IPS-18a (cell line): ENCODE results near the gene BABAM2.

ENCODE experiments used
- H3K27ac ChIP-seq: one replicate; pipeline ENCODE4 v1.5.1; 2013; ENCODE audit warnings: low read length
- H3K27me3 ChIP-seq: one replicate; pipeline ENCODE4 v1.6.1; 2013; ENCODE audit warnings: mild to moderate bottlenecking, low read length; ENCODE audit not compliant: control insufficient read depth, insufficient read depth
- H3K36me3 ChIP-seq: one replicate; pipeline ENCODE4 v1.6.1; 2013; ENCODE audit warnings: low read depth, low read length; ENCODE audit not compliant: control insufficient read depth
- H3K4me1 ChIP-seq: one replicate; pipeline ENCODE4 v1.6.1; 2013; ENCODE audit warnings: low read depth, low read length; ENCODE audit not compliant: control insufficient read depth
- H3K4me3 ChIP-seq: one replicate; pipeline ENCODE4 v1.5.1; 2013; ENCODE audit warnings: low read length
- H3K9ac ChIP-seq: one replicate; pipeline ENCODE4 v1.6.1; 2013; ENCODE audit warnings: mild to moderate bottlenecking, low read length, moderate library complexity
- H3K9me3 ChIP-seq: one replicate; pipeline ENCODE4 v1.6.1; 2013; ENCODE audit warnings: low read depth, low read length; ENCODE audit not compliant: control insufficient read depth

Gene BABAM2

DNA sequence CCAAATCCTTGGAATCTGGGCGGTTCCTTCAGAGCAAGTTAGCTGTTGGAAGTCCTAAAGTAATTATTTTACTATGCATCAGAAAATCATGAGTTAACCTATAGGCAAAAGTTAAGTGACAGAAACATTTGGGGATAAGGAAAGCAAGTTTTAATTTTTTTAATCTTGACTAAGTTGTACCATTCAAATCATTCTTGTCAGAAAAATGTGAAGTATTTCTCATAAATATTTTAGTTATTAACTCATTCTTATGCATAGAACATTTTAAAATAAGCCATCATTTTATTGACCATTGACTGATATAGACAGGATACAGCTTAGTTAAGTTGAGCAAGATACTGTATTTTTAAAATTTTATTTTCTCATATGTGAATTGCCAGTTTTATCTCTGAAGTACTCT is 403.9 kb downstream of the BABAM2 start:
- peaks cover 15% of the 10 kb centered on the region for H3K4me1 ChIP-seq
- no peaks in the 10 kb centered on the region for H3K27me3 ChIP-seq
- no peak overlapping the region for H3K4me3 ChIP-seq
- H3K36me3 ChIP-seq, result no peaks in the 10 kb centered on the region
- H3K9me3 ChIP-seq, result no peaks in the 10 kb centered on the region
- no peak overlapping the region for H3K9ac ChIP-seq
- H3K27ac ChIP-seq, result no peak overlapping the region

DNA sequence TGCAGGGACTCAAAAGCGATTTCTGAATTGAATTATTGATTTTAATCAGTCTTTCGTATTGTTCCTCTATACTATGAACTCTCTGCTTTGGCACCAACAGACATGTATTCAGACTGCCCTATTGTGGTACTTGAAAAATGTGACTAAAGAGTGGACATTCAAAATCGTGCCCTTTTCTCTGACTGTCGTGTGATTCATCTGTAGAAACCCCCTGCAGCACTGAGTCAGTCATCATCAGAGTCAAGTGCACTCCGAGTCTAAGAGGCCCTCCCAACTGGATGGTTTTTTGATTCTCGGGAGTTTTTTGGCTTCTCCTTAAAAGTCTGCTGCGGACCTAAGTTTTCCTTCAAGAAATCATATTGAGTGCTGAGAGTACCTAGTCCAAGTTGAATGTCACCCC is 405.7 kb downstream of the BABAM2 start:
- Histone ChIP-seq H3K4me3 (no peak overlapping the region), H3K27me3 (no peaks in the 10 kb centered on the region), H3K9ac (no peak overlapping the region), H3K9me3 (no peaks in the 10 kb centered on the region), H3K36me3 (no peaks in the 10 kb centered on the region), H3K4me1 (peaks cover 15% of the 10 kb centered on the region), H3K27ac (no peak overlapping the region)

DNA sequence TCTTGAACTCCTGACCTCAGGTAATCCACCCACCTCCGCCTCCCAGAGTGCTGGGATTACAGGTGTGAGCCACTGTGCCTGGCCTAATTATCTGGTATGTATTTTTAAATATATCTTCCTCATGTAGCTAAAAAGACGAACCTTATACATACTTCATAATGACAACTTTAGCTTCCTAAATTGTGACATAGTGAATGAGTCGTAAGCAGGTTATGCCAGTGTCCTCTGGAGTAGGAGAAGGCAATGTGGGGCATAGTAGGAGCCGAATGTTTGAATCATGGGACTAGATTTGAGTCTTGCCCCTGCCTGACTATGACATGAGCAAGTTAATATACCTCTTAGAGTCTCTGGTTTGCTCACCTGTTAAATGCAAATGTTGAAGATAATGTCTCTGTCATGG is 406.4 kb downstream of the BABAM2 start:
- no peak overlapping the region for H3K27ac ChIP-seq
- no peaks in the 10 kb centered on the region for H3K36me3 ChIP-seq
- peaks cover 15% of the 10 kb centered on the region for H3K4me1 ChIP-seq
- H3K27me3 ChIP-seq, result no peaks in the 10 kb centered on the region
- no peak overlapping the region for H3K4me3 ChIP-seq
- H3K9ac ChIP-seq, result no peak overlapping the region
- H3K9me3 ChIP-seq, result no peaks in the 10 kb centered on the region

DNA sequence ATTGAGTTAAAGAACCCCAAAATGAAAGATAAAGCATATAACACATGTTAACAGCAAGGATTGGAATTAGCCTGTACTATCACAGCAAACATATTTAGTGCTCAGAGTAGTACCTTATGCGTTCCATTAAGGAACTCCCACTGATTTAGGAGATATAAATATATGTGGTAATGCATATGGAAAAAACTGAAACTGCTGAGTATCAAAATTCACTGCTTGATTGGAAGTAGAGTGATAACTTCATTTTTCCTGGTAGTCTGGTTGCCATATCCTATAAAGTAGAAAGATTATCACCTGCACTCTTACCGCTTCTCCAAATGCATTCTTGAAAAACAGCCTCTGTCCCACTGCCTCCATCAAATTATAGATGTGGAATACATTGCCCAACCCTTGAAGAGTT is 407.0 kb downstream of the BABAM2 start:
- no peaks in the 10 kb centered on the region for H3K9me3 ChIP-seq
- no peaks in the 10 kb centered on the region for H3K36me3 ChIP-seq
- H3K27me3 ChIP-seq, result no peaks in the 10 kb centered on the region
- H3K4me3 ChIP-seq, result no peak overlapping the region
- H3K27ac ChIP-seq, result no peak overlapping the region
- H3K4me1 ChIP-seq, result peaks cover 15% of the 10 kb centered on the region
- no peak overlapping the region for H3K9ac ChIP-seq

DNA sequence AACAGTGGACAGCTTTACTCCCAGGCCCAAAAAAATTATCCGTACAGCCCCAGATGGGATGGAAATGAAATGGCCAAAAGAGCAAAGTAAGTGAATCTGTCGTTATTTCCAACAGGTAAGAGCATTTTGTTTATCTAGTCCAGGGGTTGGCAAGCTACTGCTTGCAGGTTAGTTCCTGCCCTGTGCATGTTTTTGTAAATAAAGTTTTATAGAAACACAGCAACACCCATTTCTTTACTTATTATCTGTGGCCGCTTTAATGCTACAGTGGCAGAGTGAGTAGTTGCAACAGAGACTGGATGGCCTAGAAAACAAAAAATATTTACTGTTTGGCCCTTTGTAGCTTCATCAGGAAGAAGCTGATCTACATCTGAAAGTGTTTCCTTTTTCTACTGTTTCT is 407.9 kb downstream of the BABAM2 start:
- H3K27ac ChIP-seq, result no peak overlapping the region

DNA sequence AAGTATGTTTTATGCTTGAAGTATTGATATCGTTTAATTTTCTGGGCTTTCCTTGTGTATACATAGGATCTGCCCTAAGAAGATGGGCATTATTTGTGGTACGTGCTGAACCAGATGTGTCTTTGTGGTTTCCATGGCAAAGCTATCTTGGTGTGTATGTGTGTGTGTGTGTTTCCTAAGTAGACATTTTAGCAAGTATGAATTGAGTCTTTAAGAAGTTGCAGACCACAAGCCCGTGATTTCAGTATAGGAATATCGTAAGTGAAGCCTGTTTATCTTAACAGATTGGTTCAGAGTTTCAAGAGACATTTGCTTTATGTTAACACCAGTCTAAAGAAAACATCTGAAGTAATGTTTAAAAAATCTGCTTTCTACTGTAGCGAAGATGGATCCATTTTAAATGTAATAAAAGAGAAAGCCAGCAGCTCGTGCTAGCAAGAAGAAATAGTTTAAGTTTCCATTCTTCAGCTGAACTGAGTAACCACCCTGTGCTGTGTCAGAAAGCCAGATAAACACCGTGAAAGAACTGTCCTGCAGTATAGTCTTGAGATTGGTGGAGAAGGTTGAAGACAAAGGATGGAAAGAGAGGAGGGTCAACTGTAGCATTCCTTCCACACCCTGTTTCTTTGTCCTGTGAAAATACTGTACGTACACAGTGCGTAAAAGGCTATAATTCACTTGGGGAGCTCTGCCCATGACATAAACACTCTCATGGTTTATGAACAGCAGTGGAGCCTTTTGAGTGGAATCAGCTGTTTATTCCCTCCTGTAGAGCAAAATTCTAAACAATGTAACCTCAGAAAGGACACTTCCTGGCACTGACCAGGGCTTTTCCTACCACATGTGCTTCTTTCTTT is 410.2 kb downstream of the BABAM2 start:
- no peaks in the 10 kb centered on the region for H3K27me3 ChIP-seq
- H3K27ac ChIP-seq, result no peak overlapping the region
- H3K36me3 ChIP-seq, result no peaks in the 10 kb centered on the region
- peaks cover 2% of the 10 kb centered on the region for H3K9me3 ChIP-seq
- no peak overlapping the region for H3K4me3 ChIP-seq
- H3K4me1 ChIP-seq, result peaks cover 15% of the 10 kb centered on the region
- no peak overlapping the region for H3K9ac ChIP-seq

More for the DNA sequence above, 407.9 kb downstream of the BABAM2 start:
- Histone ChIP-seq H3K9ac (no peak overlapping the region), H3K9me3 (no peaks in the 10 kb centered on the region), H3K4me1 (peaks cover 15% of the 10 kb centered on the region), H3K4me3 (no peak overlapping the region), H3K27me3 (no peaks in the 10 kb centered on the region), H3K36me3 (no peaks in the 10 kb centered on the region)

DNA sequence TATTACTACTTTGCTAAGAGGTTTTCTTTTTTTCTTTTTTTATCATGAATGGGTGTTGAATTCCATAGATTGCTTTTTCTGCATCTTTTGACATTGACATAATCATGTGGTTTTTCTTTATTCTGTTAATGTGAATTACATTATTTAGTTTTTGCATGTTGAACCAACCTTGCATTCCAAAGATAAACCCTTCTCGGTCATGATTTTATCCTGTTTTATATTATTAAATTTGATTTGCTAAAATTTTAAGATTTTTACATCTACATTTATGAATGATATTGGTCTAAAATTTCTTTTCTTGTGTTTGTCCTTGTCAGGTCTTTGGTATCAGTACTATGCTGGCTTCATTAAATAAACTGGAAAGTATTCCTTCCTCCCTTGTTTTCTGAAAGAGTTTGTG is 414.7 kb downstream of the BABAM2 start:
- peaks cover 2% of the 10 kb centered on the region for H3K9me3 ChIP-seq
- H3K4me3 ChIP-seq, result no peak overlapping the region
- no peak overlapping the region for H3K9ac ChIP-seq
- no peaks in the 10 kb centered on the region for H3K36me3 ChIP-seq
- no peaks in the 10 kb centered on the region for H3K4me1 ChIP-seq
- no peaks in the 10 kb centered on the region for H3K27me3 ChIP-seq
- H3K27ac ChIP-seq, result no peak overlapping the region

DNA sequence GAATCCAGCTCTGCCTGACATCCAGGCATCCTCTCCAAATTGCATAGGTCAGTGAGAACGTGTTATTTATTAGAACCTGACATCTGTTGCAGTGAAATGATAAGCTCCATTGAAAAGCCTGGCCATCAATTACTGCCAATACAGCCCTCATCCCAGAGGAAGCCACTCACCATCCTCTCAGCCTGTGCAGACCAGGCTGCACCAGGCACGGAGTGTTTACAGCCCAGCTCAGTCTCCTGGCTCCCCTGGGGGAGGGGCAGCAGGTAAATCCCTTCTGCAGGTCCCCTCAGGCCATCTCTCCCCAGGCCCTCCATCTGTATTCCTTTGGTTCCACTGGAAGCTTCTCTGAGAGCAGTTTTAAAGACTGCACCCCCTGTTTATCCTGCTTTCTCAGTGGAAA is 419.6 kb downstream of the BABAM2 start:
- H3K4me1 ChIP-seq, result no peaks in the 10 kb centered on the region
- H3K9me3 ChIP-seq, result no peaks in the 10 kb centered on the region
- no peaks in the 10 kb centered on the region for H3K36me3 ChIP-seq
- H3K4me3 ChIP-seq, result no peak overlapping the region
- H3K9ac ChIP-seq, result no peak overlapping the region
- H3K27me3 ChIP-seq, result no peaks in the 10 kb centered on the region
- no peak overlapping the region for H3K27ac ChIP-seq

DNA sequence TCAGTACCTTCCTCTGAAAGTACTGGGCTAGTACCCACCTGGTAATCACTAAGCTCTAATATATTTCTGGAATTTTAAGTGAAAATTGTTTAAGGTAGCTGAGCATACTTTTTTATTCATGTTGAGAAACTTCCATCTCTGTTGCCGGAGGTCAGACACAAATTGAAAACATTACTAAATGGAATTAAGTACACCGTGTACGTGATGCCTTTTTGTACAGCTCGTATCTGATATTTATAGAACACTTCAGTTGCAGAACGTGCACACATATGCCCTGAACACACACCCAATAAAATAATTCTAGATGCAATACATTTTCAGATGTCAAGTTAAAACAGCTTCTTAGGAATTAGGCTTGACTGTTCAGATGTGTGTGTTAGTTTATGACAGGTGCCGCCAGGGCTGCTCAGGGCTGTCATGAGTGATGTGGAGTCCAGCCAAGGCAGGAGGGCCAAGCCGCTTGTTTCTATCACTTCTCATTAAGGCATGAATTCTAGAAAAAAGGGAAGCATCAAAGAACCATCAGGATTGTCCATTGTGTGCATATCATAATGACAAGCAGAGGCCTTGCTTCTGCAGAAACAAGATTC is 421.2 kb downstream of the BABAM2 start:
- Histone ChIP-seq H3K4me3 (no peak overlapping the region), H3K9me3 (no peaks in the 10 kb centered on the region), H3K36me3 (no peaks in the 10 kb centered on the region), H3K27ac (no peak overlapping the region), H3K9ac (no peak overlapping the region), H3K27me3 (no peaks in the 10 kb centered on the region), H3K4me1 (no peaks in the 10 kb centered on the region)

DNA sequence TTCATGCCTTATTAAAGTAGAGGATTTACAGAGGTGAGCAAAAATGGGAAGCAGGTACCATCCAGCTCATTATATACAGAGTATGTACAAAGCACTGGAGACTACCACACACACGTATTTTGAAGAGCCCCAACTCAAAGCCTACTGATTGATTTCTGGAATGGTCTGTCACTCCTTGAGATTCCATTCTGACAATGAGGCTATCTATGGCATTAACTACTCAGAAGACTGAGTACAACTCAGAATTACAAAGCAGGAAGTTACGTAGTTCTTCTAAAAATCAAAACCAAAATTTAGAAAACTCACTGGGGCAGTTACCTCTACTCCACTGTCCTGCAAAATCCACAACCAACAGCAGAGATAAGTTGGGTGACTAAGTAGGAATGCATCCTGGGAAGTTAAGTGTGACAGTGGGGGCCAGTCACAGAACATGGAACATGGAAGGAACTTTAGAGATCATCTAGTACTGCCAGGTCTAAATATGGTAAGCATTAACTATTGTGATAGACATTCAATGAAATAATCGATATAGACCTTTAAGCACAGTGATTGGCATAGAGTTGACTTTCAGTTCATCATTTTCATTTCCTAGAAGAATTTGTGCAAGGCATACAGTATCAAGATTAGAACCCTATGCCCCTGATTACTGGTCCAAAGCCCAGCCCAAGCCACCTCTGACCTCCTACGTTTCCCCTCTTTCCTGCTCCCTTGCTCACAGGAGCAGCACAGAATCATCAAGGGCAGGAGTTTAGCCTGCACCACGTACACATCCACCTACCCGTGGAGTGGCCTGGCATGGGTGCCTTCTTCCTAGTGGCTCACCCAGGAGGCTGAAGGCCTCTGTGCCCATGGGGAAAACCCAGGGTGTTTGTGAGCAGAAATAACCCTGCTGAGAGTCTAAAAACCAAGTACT is 422.0 kb downstream of the BABAM2 start:
- H3K27me3 ChIP-seq, result no peaks in the 10 kb centered on the region
- no peak overlapping the region for H3K9ac ChIP-seq
- H3K36me3 ChIP-seq, result no peaks in the 10 kb centered on the region
- no peaks in the 10 kb centered on the region for H3K9me3 ChIP-seq
- H3K4me3 ChIP-seq, result no peak overlapping the region
- H3K4me1 ChIP-seq, result no peaks in the 10 kb centered on the region
- no peak overlapping the region for H3K27ac ChIP-seq

DNA sequence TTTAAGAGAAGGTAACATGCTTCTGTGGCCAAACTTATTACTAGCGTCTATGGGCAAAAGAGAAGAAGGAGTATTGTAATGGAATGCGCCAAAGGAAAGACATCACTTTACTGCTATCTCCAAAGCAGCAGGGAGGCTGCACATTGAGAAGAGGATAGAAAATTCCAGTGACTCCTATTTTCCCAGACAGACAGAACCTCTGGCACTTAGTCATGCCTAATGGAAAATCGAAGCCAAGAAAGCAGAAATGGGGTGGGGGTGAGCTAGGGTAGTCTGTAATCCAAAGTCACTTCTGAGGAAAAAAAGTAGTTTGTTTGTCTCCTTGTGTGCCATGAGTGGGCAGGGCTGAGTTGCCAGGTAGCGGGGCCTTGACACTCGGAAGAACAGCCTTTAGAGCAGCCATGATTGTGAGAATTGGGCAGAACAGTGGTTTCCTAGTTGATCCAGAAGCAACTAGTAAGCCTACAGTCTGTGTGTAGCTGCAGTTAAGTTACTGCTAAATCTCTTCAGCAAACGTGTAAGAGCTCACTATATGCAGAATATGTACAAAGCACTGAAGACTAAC is 422.8 kb downstream of the BABAM2 start:
- no peaks in the 10 kb centered on the region for H3K36me3 ChIP-seq
- no peak overlapping the region for H3K4me3 ChIP-seq
- H3K27ac ChIP-seq, result no peak overlapping the region
- H3K4me1 ChIP-seq, result no peaks in the 10 kb centered on the region
- H3K9me3 ChIP-seq, result no peaks in the 10 kb centered on the region
- H3K27me3 ChIP-seq, result no peaks in the 10 kb centered on the region
- no peak overlapping the region for H3K9ac ChIP-seq
